HG02763 (cell line): ENCODE measurements around the gene NCOR2.
A peak's percentile ranks its signal among the peaks of the same experiment; 100 is the strongest.

Source experiments
- ATAC-seq: cut with Tn5 transposase; IDR thresholded peaks from one replicate; pipeline ENCODE4 v1.9.1; 2021; ENCODE audit warnings: mild to moderate bottlenecking, moderate library complexity; ENCODE audit not compliant: unreplicated experiment

Gene NCOR2

GRCh38 chr12:124561231-124561630 is 6.2 kb downstream of the NCOR2 start:
- no peak for ATAC-seq

- no peak for ATAC-seq
Measured at GRCh38 chr12:124560146-124560890, 7.1 kb downstream of the NCOR2 start.

- ATAC-seq = no peak
Measured at GRCh38 chr12:124559182-124560017, 8.0 kb downstream of the NCOR2 start.

GRCh38 chr12:124558313-124558712 is 9.1 kb downstream of the NCOR2 start:
- ATAC-seq = no peak

GRCh38 chr12:124557518-124558223 is 9.7 kb downstream of the NCOR2 start:
- no peak for ATAC-seq

GRCh38 chr12:124556896-124557501 is 10.4 kb downstream of the NCOR2 start:
- ATAC-seq = no peak

GRCh38 chr12:124556074-124556466 is 11.3 kb downstream of the NCOR2 start:
- no peak for ATAC-seq

- no peak for ATAC-seq
Measured at GRCh38 chr12:124555168-124556073, 12.0 kb downstream of the NCOR2 start.

GRCh38 chr12:124554429-124555029 is 12.9 kb downstream of the NCOR2 start:
- ATAC-seq = no peak

GRCh38 chr12:124553862-124554428 is 13.5 kb downstream of the NCOR2 start:
- no peak for ATAC-seq

GRCh38 chr12:124551268-124552144 is 15.9 kb downstream of the NCOR2 start:
- no peak for ATAC-seq

GRCh38 chr12:124550123-124551089 is 17.0 kb downstream of the NCOR2 start:
- no peak for ATAC-seq

- no peak for ATAC-seq
Measured at GRCh38 chr12:124549629-124550028, 17.8 kb downstream of the NCOR2 start.

- ATAC-seq = no peak
Measured at GRCh38 chr12:124548854-124549378, 18.5 kb downstream of the NCOR2 start.

GRCh38 chr12:124547626-124548025 is 19.8 kb downstream of the NCOR2 start:
- no peak for ATAC-seq

- peak; percentile 78 for ATAC-seq
Measured at GRCh38 chr12:124545508-124546418, 21.6 kb downstream of the NCOR2 start.
